ENCODE data around the gene PEX11A. TPM values are rescaled to one million over a fixed set of nuclear protein-coding genes. Genes with fewer than 3 reads are reported as not detected.

PEX11A gene
- total RNA-seq, 1 donor from 2014 or later = 6.5 TPM

Other genes starting within 250 kb of the PEX11A start
- gene RHCG, start 194.2 kb downstream of the PEX11A start, total RNA-seq = not detected in 2 replicates
- gene TICRR, start 115.3 kb downstream of the PEX11A start, total RNA-seq = 2.2 and 7.0 TPM in 2 replicates
- 0.85 and 1.2 TPM in 2 replicates for gene KIF7, start 35.3 kb downstream of the PEX11A start, total RNA-seq
- gene PLIN1, start 11.4 kb downstream of the PEX11A start, total RNA-seq = under 0.01 TPM in 1 of 2 replicates, not detected in the other
- gene WDR93, start 57 bp upstream of the PEX11A start, total RNA-seq = not detected in 2 replicates
- 0.14 and 0.34 TPM in 2 replicates for gene MESP1, start 60.5 kb upstream of the PEX11A start, total RNA-seq
- 0.28 TPM in 1 of 2 replicates, not detected in the other for gene MESP2, start 85.6 kb upstream of the PEX11A start, total RNA-seq
- 4.1 and 6.8 TPM in 2 replicates for gene ANPEP, start 124.1 kb upstream of the PEX11A start, total RNA-seq
- gene AP3S2, start 203.2 kb upstream of the PEX11A start, total RNA-seq = 30.1 and 40.2 TPM in 2 replicates
- gene ARPIN, start 222.2 kb upstream of the PEX11A start, total RNA-seq = 14.8 and 15.7 TPM in 2 replicates

All from dermis blood vessel endothelial cell (primary cell).